HG03520 (cell line): ENCODE data around the gene AQP6.

Experiments used
- ATAC-seq: cut with Tn5 transposase; IDR thresholded peaks from one replicate; pipeline ENCODE4 v1.9.1; 2021; ENCODE audit warnings: mild to moderate bottlenecking, moderate library complexity; ENCODE audit not compliant: unreplicated experiment

The AQP6 gene, protein sequence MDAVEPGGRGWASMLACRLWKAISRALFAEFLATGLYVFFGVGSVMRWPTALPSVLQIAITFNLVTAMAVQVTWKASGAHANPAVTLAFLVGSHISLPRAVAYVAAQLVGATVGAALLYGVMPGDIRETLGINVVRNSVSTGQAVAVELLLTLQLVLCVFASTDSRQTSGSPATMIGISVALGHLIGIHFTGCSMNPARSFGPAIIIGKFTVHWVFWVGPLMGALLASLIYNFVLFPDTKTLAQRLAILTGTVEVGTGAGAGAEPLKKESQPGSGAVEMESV

DNA sequence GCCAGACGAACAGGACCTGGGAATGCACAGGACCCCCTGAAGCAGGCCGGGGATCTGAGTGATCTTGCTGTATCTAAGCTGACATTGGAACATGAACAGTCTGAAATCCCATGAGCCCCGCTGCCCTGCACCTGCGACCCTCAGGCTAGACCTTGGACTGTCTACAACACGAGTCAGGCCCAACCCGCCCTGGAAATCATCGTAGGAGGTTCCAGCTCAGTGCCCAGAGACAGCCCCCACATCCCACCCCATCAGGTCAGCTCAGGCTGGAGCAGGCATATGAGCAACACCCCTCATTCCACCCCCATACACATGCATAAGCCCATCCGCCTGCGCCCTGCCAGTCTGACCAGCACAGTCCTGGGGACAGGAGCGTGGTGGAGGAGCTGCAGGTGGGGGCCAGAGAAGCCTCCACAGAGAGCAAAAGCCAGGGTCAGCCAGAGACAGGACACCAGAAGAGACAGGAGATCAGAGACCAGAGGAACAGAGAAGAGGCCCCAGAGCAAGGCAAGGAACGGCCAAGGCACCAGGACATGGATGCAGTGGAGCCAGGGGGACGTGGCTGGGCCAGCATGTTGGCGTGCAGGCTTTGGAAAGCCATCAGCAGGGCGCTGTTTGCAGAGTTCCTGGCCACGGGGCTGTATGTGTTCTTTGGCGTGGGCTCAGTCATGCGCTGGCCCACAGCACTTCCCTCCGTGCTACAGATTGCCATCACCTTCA lies at the start of gene AQP6:
AQP6 (plus strand) TSS at position 307 of the 720 bp plus-strand sequence; CDS start at position 534, 227 bp downstream.
- ATAC-seq, result no peak

DNA sequence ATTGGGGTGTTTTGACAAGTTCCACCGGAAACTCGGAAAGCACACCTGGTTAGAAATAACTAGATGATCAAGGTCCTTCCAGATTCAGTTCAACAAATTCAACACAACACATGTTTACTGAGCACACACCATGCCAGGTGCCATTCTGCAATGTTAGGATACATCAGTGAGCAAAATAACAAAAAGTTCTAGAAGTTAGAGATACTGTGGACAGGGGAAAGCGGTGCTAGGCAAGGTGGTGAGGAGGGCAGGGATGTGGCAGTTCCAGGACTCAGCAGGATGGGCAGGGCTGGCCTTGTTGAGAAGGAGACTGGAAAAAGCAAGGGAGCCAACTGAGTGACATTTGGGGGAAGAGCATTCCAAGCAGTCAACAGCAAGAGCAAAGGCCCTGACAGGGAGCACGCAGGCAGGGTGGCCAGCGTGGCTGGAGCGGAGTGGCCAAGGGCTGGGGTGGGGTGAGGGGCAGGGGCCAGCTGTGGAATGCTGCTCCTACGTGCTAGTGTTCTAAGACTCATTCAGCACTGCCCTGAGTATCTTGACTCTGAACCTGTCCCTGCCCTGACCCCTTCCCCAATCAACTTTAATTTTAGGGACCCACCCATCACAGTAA lies 49.6 kb upstream of the AQP6 start:
- no peak for ATAC-seq

DNA sequence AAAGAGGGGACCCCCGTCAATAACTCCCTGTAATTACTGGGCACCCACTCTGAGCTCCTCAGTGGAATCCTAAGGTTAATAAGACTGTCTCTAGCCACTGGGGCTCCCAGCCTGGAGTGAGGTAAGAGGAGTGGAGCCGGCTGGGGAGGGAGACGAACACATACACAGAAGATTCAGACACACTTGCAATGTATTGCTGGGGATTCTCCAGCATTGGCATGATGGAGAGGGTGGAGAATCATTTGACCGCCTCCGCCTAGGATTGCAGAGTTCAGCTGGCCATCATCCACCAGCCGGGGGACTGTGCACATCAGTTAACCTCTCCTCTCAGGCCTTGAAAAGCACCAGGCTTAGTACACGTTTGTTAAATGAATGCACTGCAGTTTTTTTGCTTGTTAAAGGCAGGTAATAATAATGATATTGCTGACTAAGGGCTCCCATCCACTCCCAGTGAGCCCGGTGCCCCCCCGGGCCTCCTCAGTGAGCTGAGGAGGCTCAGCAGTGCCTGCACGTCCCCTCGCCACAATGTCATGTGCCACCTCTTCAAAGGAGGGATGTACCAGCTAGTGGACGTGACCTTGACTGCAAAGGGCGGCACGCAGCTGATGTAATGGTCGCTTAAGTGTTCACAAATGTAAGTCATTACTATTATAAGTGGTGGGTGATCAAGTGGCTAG lies 48.7 kb upstream of the AQP6 start:
- ATAC-seq, result no peak

DNA sequence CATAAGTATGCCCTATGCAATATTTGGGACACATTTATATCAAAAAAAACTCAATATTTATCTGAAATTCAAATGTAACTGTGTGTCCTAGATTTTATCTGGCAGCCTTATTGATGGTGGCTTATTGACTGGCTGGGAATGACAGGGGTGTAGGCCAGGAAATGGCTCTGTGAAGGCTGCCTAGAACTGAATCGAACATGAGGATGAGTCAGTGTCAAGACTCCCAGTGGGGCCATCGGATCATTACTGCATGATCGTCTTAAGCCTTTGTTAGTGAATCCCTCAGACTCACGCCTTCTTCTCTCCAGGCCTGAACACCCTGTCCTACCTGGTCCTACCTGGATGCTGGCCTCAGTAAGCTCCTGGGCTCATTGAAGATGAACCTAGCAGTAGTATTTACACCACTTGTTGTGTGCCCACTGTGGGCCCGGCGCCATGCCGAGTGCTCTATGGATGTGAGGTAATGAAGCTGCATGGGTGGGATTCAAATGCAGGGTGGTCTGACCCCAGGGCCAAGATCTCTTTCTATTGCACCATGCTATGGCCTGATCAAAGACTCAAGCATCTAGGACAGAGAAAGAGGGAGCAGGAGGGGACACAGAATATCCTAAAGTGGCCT lies 48.0 kb upstream of the AQP6 start:
- ATAC-seq, result no peak

DNA sequence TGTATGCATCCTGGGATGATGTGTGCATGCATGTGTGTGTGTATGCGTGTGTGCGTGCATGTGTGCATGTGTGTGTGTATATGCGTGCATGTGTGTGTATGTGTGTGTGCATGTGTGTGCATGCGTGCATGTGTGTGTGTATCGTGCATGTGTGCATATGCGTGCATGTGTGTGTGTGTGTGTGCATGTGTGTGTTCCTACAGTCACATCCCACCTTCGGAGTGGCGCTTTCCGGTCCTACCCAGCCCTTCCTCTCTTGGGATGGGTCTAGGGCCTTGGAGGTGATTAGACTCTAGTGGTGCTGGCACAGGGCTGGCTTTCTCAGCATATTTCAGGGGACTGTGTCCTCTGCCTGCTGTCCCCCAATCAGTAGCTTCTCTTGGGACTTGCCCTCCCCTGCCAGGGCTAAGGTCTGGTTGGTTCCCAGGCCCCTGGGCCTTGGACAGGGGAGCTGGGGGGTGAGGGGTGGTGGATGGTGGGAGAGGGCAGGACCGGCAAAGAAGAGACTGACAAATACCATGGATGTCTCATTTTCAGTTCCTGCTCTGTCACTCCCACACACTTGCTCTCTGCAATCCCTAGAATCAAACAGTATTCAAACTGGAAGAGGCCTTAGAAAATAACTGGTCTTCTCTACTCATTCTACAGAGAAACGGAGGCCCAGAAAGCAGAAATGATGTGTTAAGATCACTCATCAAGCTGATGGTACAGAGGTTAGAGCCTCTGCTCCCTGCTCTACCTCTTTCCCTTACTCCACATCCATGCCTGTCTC lies 47.1 kb upstream of the AQP6 start:
- no peak for ATAC-seq

DNA sequence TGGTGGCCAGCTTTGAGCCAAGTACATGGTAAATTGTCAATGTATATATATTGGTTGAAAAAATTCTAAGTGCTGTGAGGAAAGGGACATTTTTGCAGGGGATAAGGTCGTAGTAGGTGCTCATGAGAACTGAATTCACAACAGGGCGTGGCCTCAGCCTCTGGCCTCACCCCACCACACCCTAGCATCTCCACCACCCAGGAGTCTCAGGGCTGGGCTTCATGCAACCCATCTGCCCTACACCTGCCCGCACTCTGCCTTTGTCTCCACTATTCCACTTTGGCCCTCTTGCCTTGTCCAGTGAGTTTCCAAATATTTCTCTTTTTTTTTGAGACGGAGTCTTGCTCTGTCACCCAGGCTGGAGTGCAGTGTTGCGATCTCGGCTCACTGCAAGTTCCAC lies 44.3 kb upstream of the AQP6 start:
- ATAC-seq, result no peak

DNA sequence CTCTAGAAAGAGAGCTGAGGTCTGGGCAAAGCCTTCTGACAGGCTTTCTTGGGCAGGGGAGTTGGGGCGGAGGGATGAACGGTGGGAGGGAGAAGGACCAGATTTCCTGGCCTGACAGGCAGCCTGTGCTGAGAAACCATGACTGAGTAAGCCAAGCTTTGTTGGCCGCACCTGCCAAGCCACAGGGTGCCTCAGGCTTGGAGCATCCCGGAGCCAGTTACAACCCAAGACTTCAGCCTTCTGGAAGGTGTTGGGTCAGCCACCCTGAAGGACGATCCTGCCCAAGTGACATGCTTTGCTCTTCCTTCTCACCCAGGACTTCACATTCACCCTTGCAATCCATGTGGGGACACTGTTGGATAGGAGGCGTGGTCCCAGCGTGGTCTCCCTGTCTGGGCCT lies 43.2 kb upstream of the AQP6 start:
- ATAC-seq, result no peak

DNA sequence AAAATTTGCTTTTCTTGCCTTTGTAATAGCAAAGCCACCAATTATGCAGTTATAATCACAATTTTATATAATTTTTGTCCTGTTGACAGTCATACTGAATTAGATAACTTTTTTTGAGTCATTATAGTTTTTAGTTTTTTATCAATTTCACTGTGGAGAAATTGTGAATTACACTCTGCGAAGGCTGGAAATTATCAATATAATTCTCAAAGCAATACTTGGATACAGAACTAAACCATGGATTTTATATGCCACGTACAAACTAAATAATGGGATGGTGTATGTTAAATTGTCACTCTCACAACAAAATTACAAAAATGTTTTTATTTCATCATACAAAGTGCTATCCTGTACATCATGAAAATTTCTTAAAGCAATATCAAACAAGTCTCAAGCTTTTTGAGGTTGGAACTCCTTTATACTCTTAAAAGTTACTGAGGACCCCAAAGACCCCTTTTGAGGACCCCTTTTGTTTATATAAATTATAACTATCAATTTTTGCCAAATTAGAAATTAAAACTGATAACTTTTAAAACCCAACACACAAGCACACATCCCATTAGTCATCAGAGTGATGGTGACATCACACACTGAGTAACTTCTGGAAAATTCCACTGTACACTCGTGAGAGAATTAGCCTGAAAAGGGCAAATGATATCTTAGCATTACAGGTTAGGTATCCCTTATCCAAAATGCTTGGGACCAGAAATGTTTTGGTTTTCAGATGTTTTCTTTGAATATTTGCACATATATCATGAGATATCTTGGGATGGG lies 42.0 kb upstream of the AQP6 start:
- no peak for ATAC-seq

DNA sequence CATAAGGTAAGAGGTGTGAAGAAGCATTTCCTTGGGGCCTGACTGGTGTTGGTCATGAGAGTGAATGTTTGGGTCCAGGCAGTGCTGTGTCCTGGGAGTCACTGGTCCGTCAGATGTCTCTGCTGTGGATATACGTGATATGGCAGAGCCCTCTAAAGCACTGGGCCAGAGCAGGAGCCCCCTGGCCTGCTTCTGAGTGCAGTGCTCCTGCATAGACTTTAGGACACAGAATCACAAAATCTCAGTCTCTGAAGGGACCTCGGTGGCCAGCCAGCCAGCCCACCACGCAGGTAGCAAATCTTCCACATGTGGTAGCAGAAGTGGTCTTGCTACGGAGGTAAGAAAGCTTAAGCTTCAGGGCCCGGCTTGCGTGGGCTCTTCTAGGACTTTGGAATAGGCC lies 40.7 kb upstream of the AQP6 start:
- no peak for ATAC-seq

DNA sequence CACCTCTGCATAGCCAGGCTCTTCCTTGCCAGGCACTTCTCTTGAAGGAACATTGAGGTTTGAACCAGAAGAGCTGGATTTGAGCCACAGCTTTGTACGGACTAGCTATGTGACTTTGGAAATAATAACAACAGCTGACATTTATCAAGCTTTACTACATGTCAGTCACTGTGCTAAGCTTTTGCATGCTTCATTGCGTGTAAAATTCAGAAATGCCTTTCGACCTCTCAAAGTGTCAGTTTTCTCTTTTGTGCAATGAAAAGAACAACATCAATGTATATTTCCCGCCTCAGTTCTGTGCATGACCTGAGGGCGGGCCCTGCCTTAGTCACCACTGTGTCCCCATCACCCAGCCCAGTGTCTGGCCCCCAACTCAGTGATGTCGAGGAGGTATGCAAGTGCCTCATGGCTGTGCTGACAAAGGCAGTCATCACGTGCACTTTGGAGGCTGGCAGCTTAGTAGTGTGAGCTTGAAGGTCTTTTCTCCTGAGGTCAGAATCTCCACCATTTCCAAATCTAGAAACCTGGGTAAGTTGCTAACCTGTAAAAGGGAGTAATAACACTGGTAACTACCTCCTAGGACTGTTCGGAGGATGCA lies 40.1 kb upstream of the AQP6 start:
- no peak for ATAC-seq

DNA sequence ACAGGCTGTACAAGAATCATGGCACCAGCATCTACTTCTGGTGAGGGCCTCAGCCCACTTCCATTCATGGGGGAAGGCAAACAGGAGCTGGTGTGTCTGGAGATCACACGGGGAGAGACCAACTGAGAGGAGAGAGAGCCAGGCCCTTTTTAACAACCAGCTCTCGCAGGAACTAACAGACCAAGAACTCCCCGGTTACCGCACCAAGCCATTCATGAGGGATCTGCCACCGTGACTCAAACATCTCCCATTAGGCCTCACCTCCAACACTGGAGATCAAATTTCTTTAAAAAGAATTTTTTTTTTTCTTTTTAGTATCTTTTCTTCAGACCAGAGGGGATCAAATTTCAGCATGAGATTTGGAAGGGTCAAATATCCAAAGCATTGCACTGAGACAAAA lies 39.0 kb upstream of the AQP6 start:
- ATAC-seq, result no peak

DNA sequence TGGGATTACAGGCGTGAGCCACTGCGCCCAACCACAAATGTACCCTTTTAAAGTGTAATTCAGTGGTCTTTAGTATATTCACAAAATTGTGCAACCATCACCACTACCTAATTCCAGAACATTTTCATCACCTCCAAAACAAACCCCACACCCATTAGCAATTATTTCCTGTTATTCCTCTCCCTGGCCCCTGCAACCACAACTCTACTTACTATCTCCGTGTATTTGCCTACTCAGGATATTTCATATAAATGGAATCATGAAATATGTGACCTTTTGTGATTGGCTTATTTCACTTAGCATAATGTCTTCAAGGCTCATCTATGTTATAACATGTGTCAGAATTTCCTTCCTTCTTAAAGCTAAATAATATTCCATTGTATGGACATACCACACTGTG lies 38.2 kb upstream of the AQP6 start:
- no peak for ATAC-seq

DNA sequence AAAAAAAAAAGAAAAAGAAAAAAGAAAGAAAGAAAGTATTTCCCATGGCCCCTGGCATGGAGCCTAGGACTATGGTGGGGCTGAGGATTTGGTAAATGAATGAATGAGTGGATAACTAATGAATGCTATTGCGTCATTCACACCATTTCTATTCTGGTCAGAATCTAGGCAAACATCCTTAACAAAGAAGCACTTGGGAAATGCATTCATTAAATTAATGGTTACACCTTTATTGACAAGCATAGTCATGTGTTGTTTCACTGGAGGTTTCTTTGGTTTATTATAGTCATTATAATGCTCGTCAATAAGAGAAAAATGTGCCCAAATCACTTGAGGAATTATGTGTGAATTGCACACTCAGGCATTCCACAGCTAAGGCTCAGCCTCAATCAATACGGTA lies 35.8 kb upstream of the AQP6 start:
- no peak for ATAC-seq

DNA sequence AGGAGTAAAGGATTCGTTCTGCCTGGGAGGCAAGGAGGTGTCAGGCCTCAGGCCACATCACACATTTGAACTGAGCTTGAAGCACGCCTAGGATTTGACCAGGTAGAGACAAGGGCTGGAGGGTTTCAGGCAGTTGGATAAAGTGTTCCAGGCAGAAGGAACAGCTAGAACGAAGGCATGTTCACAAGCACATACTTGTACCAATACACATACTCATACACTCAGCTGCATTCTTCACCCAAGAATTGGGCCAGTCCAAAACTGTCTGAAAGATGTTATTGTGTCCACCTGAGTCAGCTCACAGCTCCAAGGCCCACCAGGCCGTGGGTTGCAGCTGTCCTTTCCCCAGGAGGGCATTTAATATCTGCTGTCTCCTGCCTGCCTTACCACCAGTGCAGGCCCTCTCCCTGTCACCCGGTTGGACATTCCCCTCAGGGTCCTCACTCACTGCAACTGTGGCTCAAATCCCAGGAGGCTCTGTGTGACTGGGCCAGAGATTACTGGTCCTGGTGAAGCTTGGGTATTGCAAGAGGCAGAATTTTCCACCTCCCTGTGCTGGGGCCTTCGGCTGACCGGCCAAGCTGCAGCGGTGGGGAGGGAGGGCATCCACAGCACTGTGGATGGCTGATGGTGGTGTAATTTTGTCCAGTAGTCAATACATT lies 35.0 kb upstream of the AQP6 start:
- ATAC-seq, result no peak

DNA sequence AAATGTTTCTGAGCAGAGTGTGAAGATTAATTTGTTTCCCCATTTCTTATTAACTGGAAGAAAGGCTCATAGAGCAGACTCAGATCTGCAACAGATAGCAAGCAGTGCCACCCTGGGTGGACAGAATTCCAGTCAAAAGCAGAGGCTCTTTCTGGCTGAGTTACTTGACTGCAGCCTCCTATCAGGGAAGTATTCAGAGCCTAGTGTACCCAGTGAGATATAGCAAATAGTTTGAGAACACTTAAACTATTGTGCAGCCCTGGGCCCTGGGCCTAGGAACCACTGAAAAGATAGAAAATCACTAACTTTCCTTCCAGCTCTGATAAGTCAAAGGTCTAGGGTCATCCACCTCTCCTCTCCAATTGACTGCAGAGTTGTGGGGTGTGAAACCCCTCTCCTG lies 33.4 kb upstream of the AQP6 start:
- ATAC-seq, result no peak

DNA sequence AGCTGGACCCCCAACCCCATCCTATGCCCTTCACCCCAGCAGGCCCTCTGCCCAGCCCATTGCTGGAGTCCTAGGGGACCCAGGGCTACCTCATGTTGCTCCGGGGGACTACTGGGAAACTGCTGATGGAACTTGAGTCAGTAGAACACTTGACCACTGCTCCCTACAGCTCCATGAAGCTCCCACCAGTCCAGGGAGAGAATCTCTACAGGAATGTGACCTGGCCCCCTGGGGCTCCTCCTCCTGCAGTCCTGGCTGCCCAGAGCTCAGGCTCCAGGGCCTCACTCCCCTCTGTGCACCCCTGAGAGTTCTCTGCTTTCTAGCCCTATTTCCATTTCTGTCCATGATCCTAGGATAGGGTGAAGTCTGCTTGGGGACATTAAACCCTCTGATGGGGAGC lies 33.0 kb upstream of the AQP6 start:
- no peak for ATAC-seq

DNA sequence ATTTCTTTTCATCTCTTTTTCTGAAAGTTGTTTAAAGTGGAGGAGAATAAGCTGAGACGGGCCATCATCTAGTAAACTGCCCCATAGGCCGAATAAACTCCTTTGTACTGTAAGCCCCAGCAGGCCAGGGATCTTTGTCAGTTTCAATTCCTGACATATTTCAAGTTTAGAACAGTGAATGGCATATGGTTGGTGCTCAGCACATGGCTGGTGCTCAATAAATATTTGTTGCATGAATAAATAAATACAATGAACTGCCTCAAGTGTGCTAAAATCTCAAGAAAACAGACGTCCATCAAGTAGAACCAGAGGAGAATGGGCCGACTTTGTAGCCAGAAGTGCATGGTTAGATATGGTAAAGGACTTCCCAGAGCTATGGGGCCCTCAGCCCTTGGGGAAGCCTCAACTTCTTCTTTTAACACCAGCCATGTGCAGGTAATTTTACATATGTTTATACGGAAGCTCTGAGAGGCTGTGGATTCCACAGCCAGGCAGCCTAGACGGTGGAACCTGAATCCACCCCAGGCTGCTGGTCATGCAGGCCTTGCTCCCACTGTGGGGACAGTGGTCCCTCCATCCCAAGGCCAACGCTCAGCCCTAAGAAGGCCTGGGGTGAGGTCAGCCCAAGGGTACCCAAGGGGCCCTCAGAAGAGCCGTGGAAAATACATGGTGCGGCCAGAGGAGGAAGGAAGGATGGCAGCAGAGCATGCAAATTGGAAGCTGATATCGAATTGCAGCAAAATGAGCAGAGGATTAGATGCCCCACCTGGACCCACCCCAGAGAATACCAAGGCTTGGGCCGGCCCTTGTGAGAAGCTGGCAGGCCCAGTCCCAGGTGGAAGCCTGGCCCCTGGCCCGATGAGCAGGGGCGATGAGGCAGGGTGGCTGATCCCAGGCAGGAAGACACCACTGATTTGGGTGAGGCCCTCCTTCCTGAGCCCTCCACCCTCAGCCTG lies 30.9 kb upstream of the AQP6 start:
- ATAC-seq, result no peak

DNA sequence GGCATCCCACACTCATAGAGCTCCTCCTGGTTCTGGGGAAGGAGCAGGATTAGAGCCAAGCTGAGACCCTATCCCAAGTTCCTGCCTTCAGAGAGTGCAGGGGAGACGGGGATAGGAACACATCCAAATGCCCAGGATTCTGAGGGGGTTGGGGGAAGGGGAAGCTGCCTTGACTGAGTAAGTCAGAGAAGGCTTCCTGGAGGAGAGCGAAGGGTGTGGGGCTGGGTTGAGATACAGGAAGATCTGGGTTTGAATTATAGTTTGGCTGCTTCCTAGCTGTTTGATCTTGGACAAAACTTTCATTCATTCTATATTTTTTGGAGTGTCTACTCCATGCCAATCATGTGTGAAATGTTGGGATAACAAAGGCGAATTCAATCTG lies 30.2 kb upstream of the AQP6 start:
- no peak for ATAC-seq
